ENCODE results near the gene APPBP2.
"Not testable (repeated sequence)": the region's sequence is repeated elsewhere in the genome, so short reads cannot be mapped to it uniquely, and the experiment has no call there.

APPBP2 gene

DNA sequence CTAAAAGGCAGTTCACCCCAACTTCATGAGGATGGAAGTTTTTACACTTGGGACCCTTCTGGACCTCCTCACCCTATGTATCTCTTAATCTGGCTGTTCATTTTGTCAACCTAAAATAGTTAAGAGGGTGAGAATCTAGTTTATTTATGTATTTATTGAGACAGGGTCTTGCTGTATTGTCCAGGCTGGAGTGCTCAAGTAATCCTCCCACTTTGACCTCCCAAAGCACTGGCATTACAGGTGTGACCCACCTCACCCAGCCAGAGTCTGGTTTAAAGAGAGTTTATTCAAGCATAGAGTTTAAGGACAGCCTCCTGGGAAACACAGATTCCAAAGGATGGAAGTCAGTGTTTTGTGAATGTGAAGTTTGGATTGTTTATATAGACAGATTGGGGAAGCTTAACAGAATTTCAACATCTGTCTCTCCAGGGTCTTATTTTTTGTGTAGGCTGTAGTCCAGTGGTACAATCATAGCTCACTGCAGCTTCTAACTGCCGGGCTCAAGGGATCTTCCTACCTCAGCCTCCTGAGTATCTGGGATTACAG is 8.0 kb upstream of the APPBP2 start:
- DNase-seq (ENCODE audit: low read depth), result no peak

DNA sequence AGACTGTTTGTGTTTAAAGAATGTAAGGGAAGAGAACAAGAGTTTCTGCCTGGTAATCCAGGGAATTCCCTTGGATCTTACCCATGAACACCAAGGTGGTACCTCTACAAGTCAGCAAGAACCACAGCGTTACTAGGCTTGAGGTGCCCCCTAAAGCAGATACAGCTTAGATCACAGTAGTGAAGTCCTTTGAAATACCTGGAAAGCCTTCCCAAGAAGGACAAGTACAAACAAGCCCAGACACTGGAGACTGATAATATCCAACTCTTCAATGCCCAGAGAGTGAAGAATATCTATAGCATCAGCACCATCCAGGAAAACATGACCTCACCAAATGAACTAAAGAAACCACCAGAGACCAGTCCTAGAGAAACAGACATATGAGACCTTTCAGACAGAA is 3.8 kb upstream of the APPBP2 start:
- no peak for DNase-seq (ENCODE audit: low read depth)

DNA sequence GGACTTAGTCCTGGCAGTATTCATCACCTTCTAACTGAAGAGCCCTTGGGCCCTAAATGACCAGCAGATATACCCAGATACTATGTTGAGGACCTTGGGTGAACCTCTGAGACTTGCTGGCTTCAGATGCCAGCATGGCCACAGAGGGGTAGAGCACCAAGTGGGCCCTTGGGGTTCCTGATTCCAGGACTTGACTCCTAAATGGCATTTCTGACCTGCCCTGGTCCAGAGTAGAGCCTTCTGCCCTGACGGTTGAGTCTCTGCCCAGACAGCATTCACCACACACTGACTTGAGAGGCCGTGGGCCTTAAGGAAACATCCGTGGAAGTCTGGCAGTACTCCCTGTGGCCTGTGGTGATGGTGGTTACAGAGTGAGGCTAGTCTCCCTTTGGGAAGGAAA is 2.8 kb upstream of the APPBP2 start:
- DNase-seq (ENCODE audit: low read depth), result no peak

DNA sequence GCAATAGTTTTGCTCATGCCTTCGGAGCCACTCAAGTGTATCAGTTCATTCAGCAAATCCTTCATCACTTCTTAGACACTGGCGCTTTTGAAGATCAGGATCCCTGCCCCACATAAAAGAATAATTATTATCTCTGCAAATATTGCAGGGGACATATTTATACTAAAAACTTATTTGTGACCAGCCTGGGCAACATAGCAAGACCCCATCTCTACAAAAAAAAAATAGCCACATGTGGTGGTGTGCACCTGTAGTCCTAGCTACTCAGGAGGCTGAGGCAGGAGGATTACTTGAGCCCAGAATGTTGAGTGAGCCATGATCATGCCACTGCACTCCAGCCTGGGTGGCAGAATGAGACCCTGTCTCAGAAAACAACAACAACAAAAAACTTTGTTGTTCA is 1.7 kb upstream of the APPBP2 start:
- no peak for DNase-seq (ENCODE audit: low read depth)

DNA sequence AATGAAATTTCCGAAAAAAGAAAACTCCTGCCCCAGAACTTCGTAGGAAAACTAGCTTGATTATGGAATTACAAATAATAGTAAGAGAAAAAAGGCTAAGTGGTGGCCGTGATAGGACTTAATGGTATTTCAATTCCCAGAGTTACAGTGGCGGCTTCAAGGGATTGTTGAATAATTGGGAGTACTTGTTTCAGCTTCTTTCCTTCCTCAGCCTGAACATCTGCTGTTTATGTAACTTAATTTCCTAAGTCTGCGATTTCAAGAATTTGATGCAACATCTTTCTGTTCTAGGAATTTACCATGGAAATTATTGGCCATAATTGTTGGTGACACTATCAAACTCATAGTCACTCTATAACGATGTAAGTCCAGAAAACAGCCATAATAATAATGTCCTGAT is 684 bp upstream of the APPBP2 start:
- no peak for DNase-seq (ENCODE audit: low read depth)

DNA sequence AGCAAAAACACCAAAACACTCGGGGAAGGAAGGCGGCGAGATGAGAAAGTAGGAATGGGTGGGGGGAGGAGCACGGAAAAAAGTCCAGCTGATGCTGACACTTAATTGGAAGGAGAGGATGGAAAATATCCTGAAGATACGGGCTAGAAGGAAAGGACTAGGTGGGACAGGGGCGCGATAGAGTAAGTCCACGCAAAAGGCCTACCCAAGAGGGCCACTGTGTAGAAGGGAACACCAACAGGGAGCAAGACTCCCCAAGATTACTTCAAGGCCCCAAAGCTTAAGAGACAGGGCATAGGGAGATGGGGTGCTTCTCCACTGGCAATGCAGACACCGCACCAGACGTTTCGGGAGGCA is 736 bp downstream of the APPBP2 start:
- DNase-seq (ENCODE audit: low read depth), result no peak

DNA sequence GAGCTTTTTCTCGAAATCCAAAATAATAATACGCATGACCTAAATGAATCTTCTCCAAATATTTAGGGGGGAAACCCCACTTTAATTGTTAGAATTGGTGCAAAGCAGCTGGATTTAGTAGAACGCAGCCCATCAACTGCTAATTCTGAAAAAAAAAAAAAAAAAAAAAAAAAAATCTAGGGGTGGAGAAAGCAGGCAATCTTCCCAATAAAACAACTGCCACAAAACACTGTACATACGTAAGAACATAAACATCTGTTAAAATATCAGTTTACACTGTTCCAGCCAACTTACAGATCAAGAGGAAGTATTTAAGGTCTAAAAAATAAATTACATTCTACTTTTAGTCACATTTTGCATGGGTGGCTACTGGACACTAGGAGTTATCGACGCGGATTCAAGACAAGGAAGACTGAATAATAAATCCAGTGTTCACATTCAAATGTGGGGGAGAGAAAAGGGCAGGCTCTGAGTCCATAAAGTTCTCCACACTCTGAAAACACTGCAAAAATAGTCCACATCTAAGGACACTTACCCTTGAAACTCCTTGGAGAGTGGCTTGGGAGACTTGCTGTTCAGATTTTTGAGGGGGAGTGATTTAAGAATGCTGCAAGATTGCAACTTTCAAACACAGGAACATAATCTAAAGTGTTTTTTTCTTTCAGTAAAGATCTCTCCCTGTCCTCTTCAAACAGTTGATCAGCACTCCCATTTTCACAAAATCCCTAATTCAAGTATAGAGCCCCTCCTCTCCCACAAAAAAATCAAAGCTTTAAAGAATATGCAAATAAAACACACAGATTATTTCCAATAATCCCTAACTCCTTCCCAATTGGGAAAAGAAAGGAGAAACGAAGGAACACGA is 1.3 kb downstream of the APPBP2 start:
- DNase-seq (ENCODE audit: low read depth), result no peak

DNA sequence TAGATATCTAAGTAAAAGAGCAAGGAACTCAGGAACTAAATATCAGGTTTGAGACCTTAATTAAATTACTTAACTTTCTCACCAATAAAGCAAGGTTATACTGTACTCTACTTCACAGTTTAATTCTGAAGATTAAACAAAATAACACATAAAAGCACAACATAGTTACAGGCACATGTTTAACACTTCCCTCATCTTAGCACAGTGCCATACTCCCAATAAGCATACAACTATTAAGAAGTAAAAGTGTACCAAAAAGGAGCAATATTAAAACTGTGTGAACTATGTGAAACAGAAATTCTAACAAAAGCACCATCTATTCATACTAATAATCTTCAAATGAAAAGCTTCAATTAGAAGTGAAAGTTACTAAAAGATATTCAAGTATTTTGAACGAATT is 2.2 kb downstream of the APPBP2 start:
- DNase-seq (ENCODE audit: low read depth), result no peak

DNA sequence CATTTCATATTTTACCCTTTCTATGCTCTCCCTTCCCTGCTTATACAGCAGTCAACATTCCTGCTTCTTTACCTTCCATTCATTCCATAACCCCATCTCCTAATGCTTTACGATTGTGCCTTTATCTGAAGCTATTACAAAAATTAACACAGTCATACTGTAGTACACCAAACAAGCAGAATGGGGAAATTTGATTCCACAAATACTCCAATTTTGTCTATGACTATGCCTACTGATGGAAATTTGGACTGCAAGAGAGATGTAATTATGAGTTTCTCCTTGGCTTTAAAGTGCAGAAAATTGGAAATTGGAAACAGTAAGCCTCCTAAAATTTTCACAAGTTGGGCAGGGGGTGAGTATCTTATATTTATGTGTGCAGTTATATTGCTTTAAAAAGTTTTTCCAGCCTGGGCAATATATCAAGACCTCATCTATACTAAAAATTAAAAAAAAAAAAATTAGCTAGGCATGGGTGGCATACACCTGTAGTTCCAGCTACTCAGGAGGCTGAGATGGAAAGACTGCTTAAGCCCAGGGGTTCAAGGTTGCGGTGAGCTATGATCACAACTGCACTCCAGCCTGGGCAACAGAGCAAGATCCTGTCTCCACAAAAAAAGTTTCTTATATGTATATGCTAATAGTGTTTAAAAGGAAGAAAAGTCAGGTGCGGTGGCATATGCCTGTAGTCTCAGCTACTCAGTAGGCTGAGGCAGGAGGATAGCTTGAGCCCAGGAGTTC is 3.0 kb downstream of the APPBP2 start:
- DNase-seq (ENCODE audit: low read depth), result no peak

DNA sequence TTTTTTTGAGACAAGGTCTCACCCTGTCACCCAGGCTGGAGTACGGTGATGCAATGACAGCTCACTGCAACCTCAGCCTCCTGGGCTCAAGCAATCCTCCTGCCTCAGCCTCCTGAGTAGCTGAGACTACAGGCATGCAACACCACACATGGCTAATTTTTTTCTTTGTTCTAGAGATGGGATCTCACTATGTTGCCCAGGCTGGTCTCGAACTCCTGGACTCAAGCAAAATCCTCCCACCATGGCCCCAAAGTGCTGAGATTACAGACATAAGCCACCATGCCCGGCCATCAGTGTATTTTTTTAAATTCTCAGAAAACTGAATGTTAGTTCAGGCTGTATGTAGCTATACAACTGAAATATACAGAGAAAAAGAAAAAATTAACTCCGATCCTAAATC is 6.2 kb downstream of the APPBP2 start:
- DNase-seq (ENCODE audit: low read depth), result no peak

DNA sequence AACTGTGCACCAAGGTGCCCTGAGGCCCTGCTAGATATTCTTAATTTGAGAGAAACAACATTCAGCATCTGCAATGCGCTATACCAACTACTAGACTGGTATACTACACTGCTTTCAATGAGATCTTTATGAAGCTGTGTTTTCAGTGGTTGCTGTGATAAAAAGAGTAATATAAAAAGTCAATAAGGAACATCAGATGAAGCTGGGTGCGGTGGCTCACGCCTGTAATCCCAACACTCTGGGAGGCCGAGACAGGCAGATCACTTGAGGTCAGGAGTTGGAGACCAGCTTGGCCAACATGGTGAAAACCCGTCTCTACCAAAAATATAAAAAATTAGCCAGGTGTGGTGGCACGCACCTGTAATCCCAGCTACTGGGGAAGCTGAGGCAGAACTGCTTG is 10.4 kb downstream of the APPBP2 start:
- DNase-seq (ENCODE audit: low read depth), result not testable (repeated sequence)

DNA sequence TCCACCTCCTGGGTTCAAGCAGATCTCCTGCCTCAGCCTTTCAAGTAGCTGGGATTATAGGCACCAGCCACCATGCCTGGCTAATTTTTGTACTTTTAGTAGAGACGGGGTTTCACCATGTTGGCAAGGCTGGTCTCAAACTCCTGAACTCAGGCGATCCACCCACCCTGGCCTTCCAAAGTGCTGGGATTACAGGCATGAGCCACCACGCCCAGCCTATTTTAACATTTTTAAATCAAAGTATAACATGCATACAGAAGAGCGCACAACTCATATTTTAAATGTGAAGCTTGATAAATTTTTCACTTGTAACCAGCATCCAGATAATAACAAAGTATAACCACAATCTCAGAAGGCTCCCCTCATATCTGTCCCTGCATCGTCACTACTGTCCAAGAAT is 10.8 kb downstream of the APPBP2 start:
- not testable (repeated sequence) for DNase-seq (ENCODE audit: low read depth)

DNA sequence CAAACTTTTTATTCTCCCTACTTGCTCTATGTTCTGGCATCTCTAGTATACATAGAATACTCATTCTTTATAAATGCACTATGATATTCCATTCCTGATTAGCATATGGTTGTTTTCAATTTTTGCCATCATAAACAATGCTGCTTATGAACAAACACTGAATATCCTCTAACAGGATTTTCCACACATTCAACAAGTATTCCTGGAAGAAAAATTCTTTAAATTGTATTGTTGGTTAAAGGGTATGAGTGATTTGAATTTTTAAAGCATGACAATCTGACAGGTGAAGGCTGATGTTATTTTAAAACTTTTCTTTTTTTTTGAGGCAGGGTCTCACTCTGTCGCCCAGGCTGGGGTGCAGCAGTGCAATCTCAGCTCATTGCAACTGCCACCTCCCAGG is 11.5 kb downstream of the APPBP2 start:
- no peak for DNase-seq (ENCODE audit: low read depth)

DNA sequence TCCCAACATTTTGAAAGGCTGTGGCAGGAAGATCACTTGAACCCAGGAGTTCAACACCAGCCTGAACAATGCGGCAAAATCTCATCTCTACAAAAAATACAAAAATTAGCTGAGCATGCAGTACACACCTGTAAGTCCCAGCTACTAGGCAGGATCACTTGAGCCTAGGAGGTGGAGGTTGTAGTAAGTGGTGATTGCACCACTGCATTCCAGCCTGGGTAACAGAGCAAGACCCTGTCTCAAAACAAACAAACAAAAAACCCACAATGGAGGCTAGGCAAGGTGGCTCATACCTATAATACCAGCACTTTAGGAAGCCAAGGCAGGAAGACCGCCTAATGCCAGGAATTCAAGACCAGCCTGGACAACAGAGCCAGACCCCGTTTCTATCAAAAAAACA is 12.0 kb downstream of the APPBP2 start:
- DNase-seq (ENCODE audit: low read depth), result no peak

DNA sequence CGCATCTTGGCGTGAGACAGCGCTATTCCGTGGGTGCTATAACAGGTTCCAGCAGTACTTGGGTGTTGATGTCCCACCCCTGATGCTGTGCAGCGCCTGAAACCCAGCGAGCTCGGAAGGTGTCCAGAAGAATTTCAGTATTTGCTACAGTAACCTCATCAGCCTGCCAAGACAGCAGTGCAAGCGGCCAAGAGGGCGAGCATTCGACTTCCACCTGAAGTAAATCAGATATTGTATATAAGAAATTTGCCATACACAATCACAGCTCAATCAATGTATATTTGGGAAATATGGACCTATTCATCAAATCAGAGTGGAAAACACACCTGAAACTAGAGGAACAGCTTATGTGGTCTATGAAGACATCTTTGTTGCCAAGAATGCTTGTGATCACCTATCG is 13.0 kb downstream of the APPBP2 start:
- no peak for DNase-seq (ENCODE audit: low read depth)

DNA sequence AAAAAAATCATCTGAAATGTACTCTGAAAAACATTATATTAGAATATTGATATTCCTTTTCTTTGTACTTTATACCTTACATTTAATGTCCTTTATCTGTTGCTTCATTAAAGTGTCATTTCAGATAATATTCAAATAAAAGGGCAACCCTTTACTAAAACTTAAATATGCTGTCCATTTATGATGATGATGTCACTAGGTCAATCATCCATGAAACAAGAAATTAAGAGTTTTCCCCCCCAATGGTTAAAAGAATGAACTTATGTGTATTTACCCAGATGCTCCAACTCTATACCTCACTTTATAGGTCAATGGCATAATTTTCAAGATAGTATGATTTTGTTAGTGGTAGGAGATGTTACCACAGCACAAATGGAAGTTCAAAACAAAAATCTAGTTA is 15.3 kb downstream of the APPBP2 start:
- no peak for DNase-seq (ENCODE audit: low read depth)

DNA sequence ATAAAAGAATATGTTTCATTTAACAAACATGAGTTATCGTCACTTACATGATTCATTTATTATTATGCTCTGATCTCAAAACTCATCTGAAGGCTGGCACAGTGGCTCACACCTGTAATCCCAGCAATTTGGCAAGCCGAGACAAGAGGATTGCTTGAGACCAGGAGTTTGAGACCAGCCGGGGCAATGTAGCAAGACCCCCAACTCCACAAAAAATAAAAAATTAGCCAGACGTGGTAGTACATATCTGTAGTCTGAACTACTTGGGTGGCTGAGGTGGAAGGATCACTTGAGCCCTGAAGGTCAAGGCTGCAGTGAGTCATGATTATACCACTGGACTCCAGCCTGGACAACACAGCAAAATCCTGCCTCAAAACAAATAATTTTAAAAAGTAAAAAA is 16.0 kb downstream of the APPBP2 start:
- DNase-seq (ENCODE audit: low read depth), result no peak

DNA sequence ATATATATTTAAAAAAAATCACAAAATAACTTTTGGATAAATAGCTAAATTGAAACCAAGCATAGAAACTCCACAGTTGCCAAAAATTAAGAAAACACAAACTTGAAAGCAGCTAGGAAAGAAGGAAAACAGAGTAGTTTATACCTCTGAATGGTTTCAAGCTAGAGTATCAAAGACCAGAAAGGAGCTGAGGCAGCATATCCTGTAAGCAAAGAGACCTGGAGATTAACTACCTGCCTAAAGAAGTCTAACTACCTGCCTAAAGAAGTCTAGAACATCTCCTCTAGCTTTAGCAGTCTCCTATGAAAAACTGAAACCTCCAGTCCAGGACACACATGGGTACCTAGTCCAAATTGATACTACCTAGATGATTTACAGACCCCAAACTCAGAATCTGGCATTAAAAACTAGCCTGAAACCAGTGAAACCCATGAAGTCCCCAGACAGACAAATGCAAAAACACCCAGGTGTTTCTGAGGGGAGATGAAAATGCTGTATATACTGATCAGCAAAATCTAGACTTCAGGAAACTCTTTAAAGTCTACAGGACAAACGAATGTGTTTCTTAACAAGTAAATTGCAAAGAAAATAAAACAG is 17.6 kb downstream of the APPBP2 start:
- DNase-seq (ENCODE audit: low read depth), result no peak

DNA sequence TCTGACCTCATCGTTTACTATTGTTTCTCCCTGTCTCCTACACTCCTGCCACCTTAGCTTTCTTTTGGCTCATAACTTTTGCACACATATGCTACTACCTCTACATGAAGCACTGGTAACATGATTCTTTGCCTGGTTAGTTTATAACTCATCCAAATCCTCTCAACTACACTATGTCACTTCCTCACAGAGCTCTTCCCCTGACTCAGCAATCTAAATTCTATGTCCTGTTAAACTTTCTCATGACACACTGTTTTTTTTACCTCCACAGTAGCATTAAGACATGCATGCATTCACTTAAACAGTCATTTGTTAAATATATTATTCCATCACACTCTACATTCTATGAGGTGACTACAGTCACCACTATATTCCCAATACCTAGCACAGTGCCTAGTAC is 19.7 kb downstream of the APPBP2 start:
- DNase-seq (ENCODE audit: low read depth), result no peak

DNA sequence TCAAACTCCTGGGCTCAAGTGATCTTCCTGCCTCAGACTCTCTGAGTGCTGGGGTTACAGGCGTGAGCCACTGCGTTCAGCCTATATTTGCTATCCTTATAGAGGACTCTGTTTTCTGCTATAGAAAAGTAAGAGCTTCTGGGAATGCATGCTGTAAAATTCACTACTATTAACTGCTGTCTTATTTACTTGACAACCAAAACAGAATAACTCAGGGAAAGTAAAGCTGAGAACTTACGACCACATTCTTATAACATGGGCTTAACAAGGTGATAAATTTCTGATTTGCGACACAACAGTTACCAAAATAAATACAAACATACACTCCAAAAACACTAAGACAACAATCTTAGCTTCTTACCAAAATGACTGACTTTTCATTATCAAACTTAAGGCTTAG is 23.9 kb downstream of the APPBP2 start:
- no peak for DNase-seq (ENCODE audit: low read depth)

DNA sequence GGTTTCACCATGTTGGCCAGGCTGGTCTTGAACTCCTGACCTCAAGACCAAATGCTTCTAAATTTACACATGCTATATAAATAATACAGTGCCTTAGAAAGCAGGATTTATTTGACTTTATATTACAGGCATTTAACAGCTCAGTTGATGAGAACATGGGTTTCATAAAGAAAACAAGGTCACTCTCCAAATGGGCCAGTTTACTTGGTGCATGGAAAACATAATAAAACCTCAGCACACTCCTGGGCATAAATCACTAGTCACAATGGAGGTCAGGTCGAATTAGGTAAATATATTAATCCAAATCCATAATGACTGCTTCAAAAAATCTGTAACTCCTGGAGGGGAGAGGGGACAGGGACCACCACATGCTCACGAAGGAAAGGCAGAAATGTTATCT is 24.5 kb downstream of the APPBP2 start:
- no peak for DNase-seq (ENCODE audit: low read depth)

DNA sequence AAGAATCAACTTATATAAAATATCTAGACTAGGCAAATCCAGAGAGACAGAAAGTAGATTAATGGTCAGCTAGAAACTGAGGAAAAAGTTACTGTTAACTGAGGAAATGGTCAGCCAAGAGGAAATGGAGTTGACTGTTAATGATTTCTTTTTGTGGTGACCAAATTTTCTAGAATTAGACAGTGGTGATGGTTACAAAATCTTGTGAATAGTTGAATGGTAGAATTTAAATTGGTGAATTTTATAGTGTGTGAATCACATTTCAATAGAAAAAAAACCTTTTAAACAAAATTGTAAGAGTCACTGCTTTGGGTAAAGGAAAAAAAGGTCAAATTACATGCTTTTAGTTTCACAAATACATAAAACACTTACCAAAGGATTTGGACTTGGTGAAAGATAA is 30.0 kb downstream of the APPBP2 start:
- DNase-seq (ENCODE audit: low read depth), result no peak

DNA sequence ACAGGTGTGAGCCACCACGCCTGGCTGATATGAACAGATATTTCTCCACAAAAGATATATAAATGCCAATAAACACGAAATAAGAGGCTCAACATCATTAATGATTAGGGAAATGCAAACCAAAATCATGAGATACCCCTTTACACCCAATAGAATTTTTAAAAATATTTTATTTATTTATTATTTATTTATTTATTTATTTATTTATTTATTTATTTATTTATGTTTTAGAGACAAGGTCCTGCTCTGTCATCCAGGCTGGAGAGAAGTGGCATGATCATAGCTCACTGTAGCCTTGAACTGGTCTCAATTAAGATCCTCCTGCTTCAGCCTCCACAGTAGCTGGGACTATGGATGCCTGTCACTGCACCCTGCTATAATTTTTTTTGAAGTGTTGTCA is 30.8 kb downstream of the APPBP2 start:
- DNase-seq (ENCODE audit: low read depth), result no peak
